Activated CD8-positive, alpha-beta memory T cell treated with anti-CD3 and anti-CD28 coated beads, Interleukin-2, amount 50 U/mL, for 24 hours (primary cell): Measurements from ENCODE around the gene ATG4D.
"Not testable (repeated sequence)": the region's sequence is repeated elsewhere in the genome, so short reads cannot be mapped to it uniquely, and the experiment has no call there.

Source experiments
- DNase-seq: peaks from one replicate; pipeline ENCODE4 v3.0.0-alpha.2; 2020; ENCODE audit errors: extremely low read depth

The ATG4D gene

GRCh38 chr19:10552510-10553053, 8.9 kb downstream of the ATG4D start:
- no peak for DNase-seq

DNA sequence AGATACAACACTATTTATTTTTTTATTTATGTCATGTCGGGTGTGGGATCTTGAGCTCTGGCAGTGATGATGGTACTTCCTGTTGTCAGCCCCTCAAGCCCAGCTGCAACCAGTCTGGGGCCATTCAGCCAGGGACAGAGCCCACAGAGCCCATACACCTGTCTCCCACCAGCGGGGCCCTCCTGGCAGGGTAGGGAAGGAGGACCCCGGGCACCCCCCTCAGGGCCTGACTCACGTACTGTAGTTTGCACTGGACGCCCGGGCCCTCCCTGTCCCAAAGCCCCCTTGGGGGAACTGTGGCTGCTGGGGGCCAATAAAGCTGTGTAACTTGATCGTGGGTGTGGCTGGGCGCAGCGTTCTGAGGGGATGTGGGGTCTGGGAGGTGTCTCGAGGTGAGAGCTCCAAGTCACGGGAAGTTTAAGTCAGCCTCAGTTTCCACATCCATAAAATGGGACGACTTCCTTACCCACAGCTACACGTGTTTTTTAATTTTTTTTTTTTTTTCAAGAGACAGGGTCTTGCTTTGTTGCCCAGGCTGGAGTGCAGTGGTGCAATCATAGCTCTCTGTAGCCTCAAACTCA, 9.5 kb downstream of the ATG4D start:
- no peak for DNase-seq

DNA sequence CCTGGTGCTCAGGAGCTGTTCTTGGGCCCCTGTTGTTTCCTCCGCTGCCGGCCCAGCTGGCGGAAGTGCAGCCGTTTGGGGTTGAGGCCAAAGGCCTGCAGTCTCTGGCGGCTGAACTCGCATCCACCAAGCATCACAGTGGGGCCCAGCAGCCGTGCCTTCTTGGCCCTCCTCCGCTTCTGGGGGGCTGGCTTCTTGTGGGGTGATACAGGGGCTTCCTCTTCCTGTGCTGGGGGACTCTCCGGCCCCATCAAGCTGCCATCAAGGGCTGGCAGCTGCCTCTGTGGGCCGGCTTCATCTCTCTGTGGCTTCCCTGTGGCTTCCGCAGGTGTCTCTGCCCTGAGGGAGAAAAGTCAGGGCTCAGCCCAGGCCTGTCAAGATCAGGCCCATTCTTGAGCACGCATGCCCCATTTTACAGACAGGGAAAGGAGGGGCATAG, 10.3 kb downstream of the ATG4D start:
- DNase-seq = no peak

- no peak for DNase-seq
Observed at GRCh38 chr19:10554760-10555609, 11.3 kb downstream of the ATG4D start.

DNA sequence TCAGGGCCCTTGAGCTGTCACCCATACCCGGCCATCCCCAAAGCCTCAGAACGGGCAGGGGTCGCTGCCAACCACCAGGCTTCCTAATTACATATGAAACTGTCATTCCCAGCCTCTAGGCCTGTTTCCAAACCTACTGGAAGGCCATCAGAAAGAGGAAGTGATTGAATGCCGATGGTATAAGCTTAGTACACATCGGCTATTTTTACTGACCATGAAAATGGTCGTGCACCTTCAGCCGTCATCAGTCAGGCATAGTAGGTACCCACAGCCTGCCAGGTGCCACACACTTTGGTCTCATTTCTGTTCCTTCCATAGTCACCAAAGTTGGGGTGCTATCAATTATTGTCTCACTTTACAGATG, 11.9 kb downstream of the ATG4D start:
- no peak for DNase-seq

DNA sequence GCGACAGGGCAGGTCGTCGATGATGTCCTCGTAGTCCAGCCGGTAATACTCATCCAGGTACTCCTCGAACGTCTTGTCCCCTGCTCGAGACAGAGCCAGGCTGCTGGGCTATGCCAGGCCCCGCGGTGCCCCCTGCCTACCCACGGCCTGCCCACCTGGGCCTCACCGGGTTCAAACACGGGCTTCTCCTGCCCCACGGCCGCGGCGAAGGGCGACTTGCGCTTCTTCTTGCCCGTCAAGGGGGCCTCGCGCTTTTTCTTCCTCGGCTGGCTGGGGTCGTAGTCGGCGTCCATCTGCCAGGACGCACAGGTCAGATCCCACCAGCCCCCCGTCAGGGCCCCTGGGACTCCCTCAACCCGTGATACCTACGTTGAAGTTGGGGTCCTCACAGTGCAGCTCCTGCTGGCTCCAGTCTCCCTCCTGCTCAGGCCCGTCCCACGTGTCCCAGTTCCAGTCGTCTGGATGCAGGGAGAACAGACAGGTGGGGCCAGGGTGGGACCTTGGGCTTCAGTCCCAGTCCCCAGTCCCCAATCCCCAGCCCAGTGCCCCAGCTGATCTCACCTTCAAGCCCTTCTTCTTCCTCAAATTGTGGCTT, 14.0 kb downstream of the ATG4D start:
- DNase-seq = no peak

GRCh38 chr19:10560154-10560553, 16.4 kb downstream of the ATG4D start:
- no peak for DNase-seq

GRCh38 chr19:10562609-10563008, 18.9 kb downstream of the ATG4D start:
- no peak for DNase-seq

DNA sequence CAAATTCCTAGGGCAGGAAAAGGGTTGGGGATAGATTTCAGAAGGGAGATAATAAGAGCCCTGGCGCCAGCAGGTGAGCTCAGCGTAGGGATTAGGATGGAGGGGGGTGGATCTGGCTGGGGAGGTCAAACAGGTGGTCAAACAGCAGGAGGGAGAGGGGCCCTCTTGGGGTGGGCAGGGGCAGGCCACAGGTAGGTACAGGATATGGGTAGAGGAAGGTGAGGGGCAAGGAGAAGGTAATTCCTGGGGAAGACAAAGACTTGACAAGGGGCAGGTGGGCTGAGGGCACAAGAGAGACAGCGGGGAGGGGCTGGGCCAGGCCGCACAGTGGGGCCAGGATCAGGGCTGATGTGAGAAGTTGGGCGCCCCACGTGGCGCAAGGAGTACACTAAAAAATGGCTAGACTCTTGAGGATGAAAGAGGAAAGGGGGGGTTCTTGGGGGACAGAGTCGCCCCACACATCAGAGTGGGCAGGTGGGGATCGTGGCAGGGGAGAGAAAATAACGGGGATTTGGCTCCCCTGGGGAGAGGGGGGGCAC, 21.4 kb downstream of the ATG4D start:
- no peak for DNase-seq

DNA sequence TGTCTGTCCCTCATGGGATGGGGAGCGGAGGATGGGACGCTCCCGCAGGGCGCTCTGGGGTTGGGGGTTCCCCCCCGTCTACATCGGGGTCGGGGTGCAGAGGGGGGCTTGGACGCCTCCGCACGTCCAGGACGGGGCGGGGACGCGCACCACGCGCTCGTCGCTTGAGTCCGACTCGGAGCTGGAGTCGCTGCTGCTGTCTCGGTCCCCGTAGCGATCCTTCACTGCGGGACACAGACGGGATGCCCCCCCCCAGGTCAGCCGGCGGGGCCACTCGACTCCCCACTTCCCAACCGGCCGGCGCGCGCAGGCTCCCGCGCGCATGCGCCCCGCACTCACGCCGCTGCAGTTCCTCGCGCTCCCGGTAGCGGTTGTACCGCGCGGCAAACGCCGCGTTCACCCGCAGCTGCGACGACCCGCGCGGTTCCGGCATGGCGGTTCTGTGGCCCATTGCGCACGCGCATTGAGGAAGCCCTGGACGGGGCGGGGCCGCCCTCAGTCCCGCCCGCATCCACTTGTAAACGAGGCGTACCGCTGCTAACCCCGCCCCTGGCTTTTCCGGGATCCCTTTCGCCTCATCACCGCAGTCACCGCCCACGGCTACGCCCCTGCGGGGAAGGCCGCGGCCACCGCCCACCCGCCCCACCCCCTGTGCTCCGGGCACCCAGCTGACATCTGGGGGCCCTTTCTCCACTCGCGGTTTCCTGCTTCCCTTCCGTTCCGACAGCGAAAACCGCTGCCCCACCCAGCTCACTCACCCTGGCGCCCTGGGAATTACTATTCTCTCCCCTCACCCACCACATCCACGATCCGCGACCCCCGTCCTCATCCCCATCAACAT, 22.1 kb downstream of the ATG4D start, which contains the start of gene KRI1:
TSS of gene KRI1 (minus strand) at position 444 of the 841 bp plus-strand sequence. CDS start at position 433, 11 bp downstream.
- DNase-seq = peak; percentile 96

DNA sequence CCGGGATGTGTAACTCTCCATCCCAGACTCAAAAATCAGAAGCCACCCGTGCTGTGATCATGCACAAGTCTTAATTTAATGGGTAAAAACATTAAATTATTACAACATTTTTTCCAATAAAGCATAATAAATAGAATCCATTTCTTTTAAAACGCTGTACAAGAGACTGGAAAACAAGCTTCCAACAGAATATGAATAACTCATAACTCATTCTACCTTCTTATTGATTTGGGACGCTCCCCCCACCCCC, 22.6 kb downstream of the ATG4D start:
- DNase-seq = no peak

- no peak for DNase-seq
Observed at GRCh38 chr19:10566658-10567410, 23.1 kb downstream of the ATG4D start.

GRCh38 chr19:10567656-10568055, 24.0 kb downstream of the ATG4D start:
- DNase-seq = no peak

GRCh38 chr19:10568062-10568825, 24.5 kb downstream of the ATG4D start:
- DNase-seq = no peak

- DNase-seq = peak; percentile 99
Observed at GRCh38 chr19:10568826-10569651, 25.3 kb downstream of the ATG4D start, which contains the start of gene CDKN2D. Gene CDKN2D (minus strand): TSS chr19:10568979. CDS start chr19:10568653, 326 bp downstream.

DNA sequence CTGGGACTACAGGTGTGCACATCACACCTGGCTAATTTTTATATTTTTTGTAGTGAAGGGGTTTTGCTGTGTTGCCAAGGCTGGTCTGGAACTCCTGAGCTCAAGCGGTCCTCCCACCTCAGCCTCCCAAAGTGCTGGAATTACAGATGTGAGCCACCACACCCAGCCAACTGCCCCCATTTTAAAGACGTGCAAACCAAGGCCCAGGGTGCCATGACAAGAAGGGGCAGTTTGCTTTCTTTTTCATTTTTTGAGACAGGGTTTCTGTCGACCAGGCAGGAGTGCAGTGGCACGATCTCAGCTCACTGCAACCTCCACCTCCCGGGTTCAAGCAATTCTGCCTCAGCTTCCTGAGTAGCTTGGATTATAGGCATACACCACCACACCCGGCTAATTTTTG, 30.1 kb downstream of the ATG4D start:
- DNase-seq = not testable (repeated sequence)

GRCh38 chr19:10574462-10574861, 30.8 kb downstream of the ATG4D start:
- no peak for DNase-seq

DNA sequence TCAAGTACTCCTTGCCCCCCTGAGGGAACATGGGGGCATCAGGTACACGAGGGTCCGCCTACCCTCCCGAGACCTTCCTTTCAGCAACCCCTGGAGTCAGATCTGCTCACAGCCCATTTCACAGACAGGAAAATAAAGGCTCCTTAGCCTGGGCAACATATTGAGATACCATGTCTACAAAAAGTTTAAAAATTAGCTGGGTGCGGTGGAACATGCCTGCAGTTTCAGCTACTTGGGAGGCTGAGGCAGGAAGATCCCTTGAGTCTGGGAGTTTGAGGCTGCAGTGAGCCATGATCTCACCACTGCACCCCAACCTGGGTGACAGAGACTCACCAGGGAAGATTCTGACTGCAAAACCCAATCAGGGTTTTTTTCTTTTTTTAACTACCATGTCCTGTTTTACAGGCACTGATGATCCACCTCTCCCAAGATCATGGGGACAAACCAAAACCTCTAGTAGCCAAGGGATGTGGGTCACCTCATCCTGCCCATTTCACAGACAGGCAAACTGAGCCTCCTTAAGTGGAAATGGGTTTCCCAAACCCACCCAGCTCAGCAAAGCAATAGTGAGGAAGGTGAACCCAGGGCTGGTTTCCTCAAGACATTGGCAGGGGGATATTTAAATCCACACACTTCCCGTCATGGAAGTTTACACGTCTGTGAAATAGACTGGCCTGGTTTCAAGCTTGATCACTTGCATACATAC, 31.5 kb downstream of the ATG4D start:
- no peak for DNase-seq

- no peak for DNase-seq
Observed at GRCh38 chr19:10577951-10578350, 34.2 kb downstream of the ATG4D start.
